Mesendoderm (in vitro differentiated cells): ENCODE measurements around the gene B3GNT3.

Source experiments
- DNase-seq: peaks from one replicate; pipeline ENCODE4 v3.0.0; 2013
- H2AK5ac ChIP-seq: 2 replicates; pipeline ENCODE4 v1.6.1; 2013; ENCODE audit warnings: low read length, inconsistent platforms
- H2BK120ac ChIP-seq: 2 replicates; pipeline ENCODE4 v1.6.1; 2013; ENCODE audit warnings: low read depth, mild to moderate bottlenecking, low read length, moderate library complexity, mixed read lengths
- H2BK15ac ChIP-seq: replicated peaks from 2 replicates; pipeline ENCODE4 v1.6.1; 2013; ENCODE audit warnings: low read depth, mild to moderate bottlenecking, moderate library complexity
- H2BK5ac ChIP-seq: 2 replicates; pipeline ENCODE4 v1.6.1; 2013; ENCODE audit warnings: low read length, inconsistent platforms
- H3K18ac ChIP-seq: 2 replicates; pipeline ENCODE4 v1.6.1; 2013; ENCODE audit warnings: mild to moderate bottlenecking, low read length, mixed read lengths
- H3K23ac ChIP-seq: one replicate; pipeline ENCODE4 v1.6.1; 2013; ENCODE audit warnings: low read length
- H3K27ac ChIP-seq: 2 replicates; pipeline ENCODE4 v1.5.1; 2013; ENCODE audit warnings: low read depth, mild to moderate bottlenecking, inconsistent platforms, low read length, moderate library complexity
- H3K27me3 ChIP-seq: 2 replicates; pipeline ENCODE4 v1.6.1; 2013; ENCODE audit warnings: low read length, control low read depth, mild to moderate bottlenecking, inconsistent platforms; ENCODE audit not compliant: insufficient read depth, poor library complexity
- H3K36me3 ChIP-seq: 2 replicates; pipeline ENCODE4 v1.6.1; 2013; ENCODE audit warnings: low read length, inconsistent platforms; ENCODE audit not compliant: control insufficient read depth, insufficient read depth
- H3K4ac ChIP-seq: one replicate; pipeline ENCODE4 v1.6.1; 2013; ENCODE audit warnings: low read depth, mild to moderate bottlenecking, low read length, moderate library complexity
- H3K4me1 ChIP-seq: 2 replicates; pipeline ENCODE4 v1.6.1; 2013; ENCODE audit warnings: low read depth, low read length, inconsistent platforms; ENCODE audit not compliant: control insufficient read depth
- H3K4me2 ChIP-seq: 2 replicates; pipeline ENCODE4 v1.6.1; 2013; ENCODE audit warnings: low read length
- H3K4me3 ChIP-seq: 2 replicates; pipeline ENCODE4 v1.5.1; 2013; ENCODE audit warnings: mild to moderate bottlenecking, low read length
- H3K56ac ChIP-seq: one replicate; pipeline ENCODE4 v1.6.1; 2013; ENCODE audit warnings: low read length
- H3K79me1 ChIP-seq: 2 replicates; pipeline ENCODE4 v1.6.1; 2013; ENCODE audit warnings: low read length, inconsistent platforms
- H3K79me2 ChIP-seq: 2 replicates; pipeline ENCODE4 v1.6.1; 2013; ENCODE audit warnings: mild to moderate bottlenecking, low read length; ENCODE audit not compliant: control insufficient read depth, insufficient read depth
- H3K9ac ChIP-seq: 2 replicates; pipeline ENCODE4 v1.6.1; 2013; ENCODE audit warnings: low read length, inconsistent platforms
- H4K5ac ChIP-seq: one replicate; pipeline ENCODE4 v1.6.1; 2013; ENCODE audit warnings: low read length
- H4K8ac ChIP-seq: one replicate; pipeline ENCODE4 v1.6.1; 2013; ENCODE audit warnings: low read depth, mild to moderate bottlenecking, control low read depth, low read length, moderate library complexity
- WGBS: extraction: QIAGEN DNeasy Blood & Tissue Kit; methylation state at CpG from one replicate; pipeline ENCODE4 v1.1.7; 2013; ENCODE audit warnings: low lambda C conversion rate, missing lambda C conversion rate; ENCODE audit not compliant: insufficient coverage; ENCODE audit errors: extremely low coverage; 5-methylcytosine and 5-hydroxymethylcytosine counted together

B3GNT3 gene

DNA sequence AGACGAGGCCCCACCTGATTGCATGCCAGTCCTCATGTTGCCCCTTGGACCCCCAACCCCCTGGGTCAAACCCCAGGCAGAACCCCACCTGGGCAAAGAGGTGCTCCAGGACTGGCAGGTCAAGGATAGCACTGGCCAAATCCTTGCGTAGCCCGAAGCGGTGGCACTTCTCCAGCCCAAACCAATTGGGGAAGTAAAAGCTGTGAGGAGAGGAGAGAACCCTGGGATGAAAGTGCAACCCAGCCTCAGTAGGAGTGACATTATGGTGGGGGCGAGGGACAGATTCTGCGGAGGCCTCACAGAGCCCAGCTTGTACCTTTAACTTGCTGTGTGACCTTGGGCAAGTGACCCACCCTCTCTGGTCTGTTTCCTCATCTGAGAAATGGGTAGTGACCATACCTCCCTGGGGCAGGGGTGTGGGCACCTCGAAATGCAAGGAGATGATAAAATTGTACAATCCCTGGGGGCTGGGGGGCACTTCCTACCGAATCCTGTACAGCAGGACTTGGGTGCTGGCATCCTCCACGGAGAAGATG lies 48.4 kb downstream of the B3GNT3 start:
- Histone ChIP-seq H3K4me1 (no peaks in the 10 kb centered on the region), H3K4me3 (no peak overlapping the region), H3K18ac (no peak overlapping the region), H2AK5ac (no peak overlapping the region), H3K4me2 (no peak overlapping the region), H2BK5ac (no peak overlapping the region), H3K79me2 (no peaks in the 10 kb centered on the region), H2BK120ac (no peak overlapping the region), H3K27ac (no peak overlapping the region), H3K4ac (no peak overlapping the region), H2BK15ac (no peak overlapping the region), H3K79me1 (no peaks in the 10 kb centered on the region), H3K56ac (no peak overlapping the region), H4K8ac (no peak overlapping the region), H3K9ac (no peak overlapping the region), H3K23ac (no peak overlapping the region), H3K27me3 (no peaks in the 10 kb centered on the region), H4K5ac (no peak overlapping the region), H3K36me3 (no peaks in the 10 kb centered on the region)
- DNase-seq, result no peak
- WGBS, result no CpG with 5 or more reads among the region's 9 CpGs

DNA sequence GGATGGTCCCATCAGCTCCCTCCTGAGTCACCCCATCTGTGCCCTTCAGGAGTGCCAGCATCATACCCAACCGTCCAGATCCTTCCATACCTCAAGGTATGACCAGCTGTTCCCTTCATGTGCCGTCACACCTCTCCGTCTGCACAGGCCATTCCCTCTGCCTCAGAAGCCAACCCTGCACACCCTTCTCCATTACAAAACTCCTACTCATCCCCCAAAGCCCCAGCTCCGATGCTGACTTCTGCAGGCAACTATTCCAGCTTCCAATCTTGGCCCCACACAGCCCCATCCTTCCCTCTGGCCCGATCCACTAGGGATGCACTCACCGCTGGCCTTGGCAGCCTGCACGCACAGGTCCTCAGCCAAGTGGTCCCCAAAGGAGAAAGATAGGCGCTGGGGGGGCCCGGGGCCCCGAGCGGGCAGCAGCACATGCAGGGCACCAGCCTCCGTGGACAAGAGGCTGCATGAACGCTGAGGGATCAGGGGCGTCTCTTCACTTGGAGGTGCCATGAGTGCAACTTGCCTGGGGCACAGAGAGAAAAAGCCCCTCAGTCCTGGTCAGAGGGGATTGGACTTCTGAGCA lies 49.1 kb downstream of the B3GNT3 start:
- DNase-seq, result no peak
- no peak overlapping the region for H2BK15ac ChIP-seq
- H3K56ac ChIP-seq, result no peak overlapping the region
- no peaks in the 10 kb centered on the region for H3K79me2 ChIP-seq
- H3K4me2 ChIP-seq, result no peak overlapping the region
- H3K9ac ChIP-seq, result no peak overlapping the region
- no peaks in the 10 kb centered on the region for H3K27me3 ChIP-seq
- H4K8ac ChIP-seq, result no peak overlapping the region
- no peak overlapping the region for H3K18ac ChIP-seq
- H3K4me3 ChIP-seq, result no peak overlapping the region
- no peak overlapping the region for H2BK120ac ChIP-seq
- no peaks in the 10 kb centered on the region for H3K4me1 ChIP-seq
- WGBS, result no CpG with 5 or more reads among the region's 14 CpGs
- no peaks in the 10 kb centered on the region for H3K36me3 ChIP-seq
- H3K4ac ChIP-seq, result no peak overlapping the region
- no peak overlapping the region for H2BK5ac ChIP-seq
- no peak overlapping the region for H2AK5ac ChIP-seq
- H3K27ac ChIP-seq, result no peak overlapping the region
- no peak overlapping the region for H4K5ac ChIP-seq
- no peaks in the 10 kb centered on the region for H3K79me1 ChIP-seq
- H3K23ac ChIP-seq, result no peak overlapping the region

DNA sequence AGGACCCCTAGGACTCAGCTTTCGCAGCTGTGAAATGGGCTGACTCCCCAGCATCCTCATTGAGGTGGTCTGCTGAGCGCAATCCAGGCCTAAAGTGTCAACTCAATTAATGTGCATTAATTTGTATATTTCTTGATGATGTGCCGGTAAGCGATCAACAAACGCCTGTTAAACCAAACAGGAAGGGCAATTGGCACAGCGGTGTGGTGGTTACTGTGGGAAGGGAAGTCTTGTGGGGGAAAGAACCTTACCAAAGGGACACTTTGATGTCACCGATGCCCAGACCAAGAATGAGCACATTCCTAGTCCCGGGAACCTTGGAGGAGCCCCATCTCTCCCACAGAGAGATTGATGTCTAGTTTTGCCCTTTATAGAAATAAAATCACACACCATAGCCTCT lies 51.2 kb downstream of the B3GNT3 start:
- Histone ChIP-seq H3K4ac (no peak overlapping the region), H3K4me3 (no peak overlapping the region), H3K56ac (no peak overlapping the region), H3K27me3 (no peaks in the 10 kb centered on the region), H3K23ac (no peak overlapping the region), H3K9ac (no peak overlapping the region), H3K4me1 (no peaks in the 10 kb centered on the region), H4K8ac (no peak overlapping the region), H2BK15ac (no peak overlapping the region), H3K79me2 (no peaks in the 10 kb centered on the region), H3K4me2 (no peak overlapping the region), H4K5ac (no peak overlapping the region), H2BK120ac (no peak overlapping the region), H3K27ac (no peak overlapping the region), H3K79me1 (no peaks in the 10 kb centered on the region), H3K36me3 (no peaks in the 10 kb centered on the region), H2BK5ac (no peak overlapping the region), H3K18ac (no peak overlapping the region), H2AK5ac (no peak overlapping the region)
- no peak for DNase-seq
- WGBS, result no CpG with 5 or more reads among the region's 8 CpGs

DNA sequence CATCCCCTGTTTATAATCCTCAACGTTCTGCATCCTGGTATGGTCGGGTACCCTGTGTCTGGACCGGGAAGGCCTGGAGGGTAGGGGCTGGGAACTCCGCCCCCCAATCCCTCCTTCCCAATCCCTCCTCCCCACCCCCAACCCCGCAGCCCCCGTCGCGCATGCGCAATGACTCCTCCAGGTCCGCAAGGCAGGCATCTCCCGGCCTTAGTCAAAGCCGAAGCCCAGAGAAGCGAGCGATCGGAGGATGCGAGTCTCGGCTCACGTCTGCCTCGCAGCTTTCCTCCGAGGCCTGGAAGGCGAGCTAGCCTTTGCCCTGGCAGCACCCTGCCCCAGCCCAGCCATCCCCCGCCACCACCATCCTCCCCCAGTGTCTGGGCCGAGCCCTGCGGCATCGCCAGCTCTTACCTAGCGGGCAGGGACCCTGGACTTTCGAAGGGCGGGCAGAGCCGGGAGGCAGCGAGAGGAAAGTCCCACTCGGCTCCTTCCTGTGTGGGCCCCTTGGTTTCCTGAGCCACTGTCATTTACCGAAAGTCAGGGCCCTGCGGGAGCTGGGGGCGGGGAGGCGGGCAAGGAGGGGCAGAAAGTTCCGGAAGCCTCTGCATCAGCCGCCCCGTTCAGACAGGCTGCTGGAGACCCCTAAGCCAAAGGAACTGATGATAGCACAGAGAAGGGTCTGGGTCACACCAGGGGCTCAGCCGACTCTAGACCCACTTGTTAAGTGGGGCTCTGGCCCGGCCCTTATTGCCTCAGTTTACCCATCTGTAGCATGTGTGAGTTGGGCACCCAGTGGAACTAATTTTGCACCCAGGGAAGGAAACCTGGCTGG lies 52.8 kb downstream of the B3GNT3 start, which contains the start of gene JAK3:
Gene JAK3 (minus strand): TSS at position 445 of the 829 bp plus-strand sequence. CDS start 3,565 bp downstream, outside the sequence.
- Histone ChIP-seq H3K79me2 (no peaks in the 10 kb centered on the region), H4K5ac (no peak within 1 kb of the TSS), H2AK5ac (no peak within 1 kb of the TSS), H3K4me2 (peak within 1 kb of the TSS; percentile 36), H2BK15ac (no peak within 1 kb of the TSS), H3K23ac (no peak within 1 kb of the TSS), H3K18ac (peak within 1 kb of the TSS; percentile 33), H3K9ac (peak within 1 kb of the TSS; percentile 56), H3K27me3 (no peaks in the 10 kb centered on the region), H2BK5ac (no peak within 1 kb of the TSS), H3K4ac (peak within 1 kb of the TSS; percentile 46), H2BK120ac (no peak within 1 kb of the TSS), H3K79me1 (no peaks in the 10 kb centered on the region), H3K27ac (no peak within 1 kb of the TSS), H3K36me3 (no peaks in the 10 kb centered on the region), H3K56ac (peak within 1 kb of the TSS; percentile 95), H4K8ac (no peak within 1 kb of the TSS), H3K4me3 (no peak within 1 kb of the TSS), H3K4me1 (no peaks in the 10 kb centered on the region)
- WGBS, result no CpG with 5 or more reads among the region's 40 CpGs
- peak; percentile 92 for DNase-seq

DNA sequence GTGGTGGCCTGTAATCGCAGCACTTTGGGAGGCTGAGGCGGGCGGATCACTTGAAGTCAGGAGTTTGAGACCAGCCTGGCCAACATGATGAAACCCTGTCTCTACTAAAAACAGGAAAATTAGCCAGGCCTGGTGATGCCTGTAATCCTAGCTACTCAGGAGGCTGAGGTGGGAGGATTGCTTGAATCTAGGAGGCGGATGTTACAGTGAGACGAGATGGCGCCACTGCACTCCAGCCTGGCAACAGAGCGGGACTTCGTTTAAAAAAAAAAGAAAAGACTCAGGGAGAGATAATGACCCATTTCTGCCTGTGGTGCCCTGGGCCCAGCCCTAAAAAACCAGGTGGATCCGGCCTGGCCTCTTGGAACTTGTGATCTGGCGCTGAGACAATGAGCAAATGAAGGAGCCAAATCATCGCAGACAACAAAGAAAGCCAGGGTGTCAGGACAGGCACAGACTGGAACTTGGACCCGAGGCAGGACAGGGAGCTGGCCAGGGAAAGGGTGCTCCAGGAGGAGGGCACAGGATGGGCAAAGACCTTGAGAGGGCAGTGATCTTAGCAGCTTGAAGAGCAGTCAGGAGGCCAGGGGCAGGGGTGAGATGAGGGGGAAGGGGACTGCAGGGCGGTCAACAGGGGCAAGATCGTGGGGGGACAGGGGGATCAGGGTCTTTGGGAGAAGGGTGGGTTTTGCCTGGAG lies 53.8 kb downstream of the B3GNT3 start:
- no peak overlapping the region for H4K8ac ChIP-seq
- H3K36me3 ChIP-seq, result no peaks in the 10 kb centered on the region
- H3K4me1 ChIP-seq, result no peaks in the 10 kb centered on the region
- no peaks in the 10 kb centered on the region for H3K27me3 ChIP-seq
- DNase-seq, result no peak
- no peak overlapping the region for H3K27ac ChIP-seq
- no peak overlapping the region for H3K23ac ChIP-seq
- no peak overlapping the region for H4K5ac ChIP-seq
- no peak overlapping the region for H3K9ac ChIP-seq
- WGBS, result no CpG with 5 or more reads among the region's 14 CpGs
- H3K79me1 ChIP-seq, result no peaks in the 10 kb centered on the region
- H3K4ac ChIP-seq, result no peak overlapping the region
- no peak overlapping the region for H2BK15ac ChIP-seq
- H3K4me3 ChIP-seq, result no peak overlapping the region
- no peak overlapping the region for H3K4me2 ChIP-seq
- no peak overlapping the region for H3K18ac ChIP-seq
- H2BK120ac ChIP-seq, result no peak overlapping the region
- H3K79me2 ChIP-seq, result no peaks in the 10 kb centered on the region
- H2BK5ac ChIP-seq, result no peak overlapping the region
- no peak overlapping the region for H2AK5ac ChIP-seq
- peak overlapping the region; percentile 49 for H3K56ac ChIP-seq
